MV-4-11 (cell line): Measurements from ENCODE around the gene RRP36.

Source experiments
- DNase-seq: peaks from one replicate; lab custom pipeline; 2025; lab: John Stamatoyannopoulos, UW

The RRP36 gene

GRCh38 chr6:43007126-43007525 lies 14.3 kb upstream of the RRP36 start:
- no peak for DNase-seq

DNA sequence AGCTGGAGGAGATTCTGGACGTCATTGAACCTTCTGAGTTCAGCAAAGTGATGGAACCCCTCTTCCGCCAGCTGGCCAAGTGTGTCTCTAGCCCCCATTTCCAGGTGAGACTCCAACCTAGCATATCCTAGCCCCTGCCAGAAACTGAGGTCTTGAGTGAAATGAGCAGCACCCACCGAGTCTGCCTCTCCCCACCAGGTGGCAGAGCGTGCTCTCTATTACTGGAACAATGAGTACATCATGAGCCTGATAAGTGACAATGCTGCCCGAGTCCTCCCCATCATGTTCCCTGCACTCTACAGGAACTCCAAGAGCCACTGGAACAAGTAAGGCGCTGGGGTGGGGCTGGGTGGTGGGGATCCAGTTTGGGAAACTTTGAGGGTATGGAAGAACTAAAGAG lies 12.3 kb upstream of the RRP36 start:
- DNase-seq, result peak; percentile 24

DNA sequence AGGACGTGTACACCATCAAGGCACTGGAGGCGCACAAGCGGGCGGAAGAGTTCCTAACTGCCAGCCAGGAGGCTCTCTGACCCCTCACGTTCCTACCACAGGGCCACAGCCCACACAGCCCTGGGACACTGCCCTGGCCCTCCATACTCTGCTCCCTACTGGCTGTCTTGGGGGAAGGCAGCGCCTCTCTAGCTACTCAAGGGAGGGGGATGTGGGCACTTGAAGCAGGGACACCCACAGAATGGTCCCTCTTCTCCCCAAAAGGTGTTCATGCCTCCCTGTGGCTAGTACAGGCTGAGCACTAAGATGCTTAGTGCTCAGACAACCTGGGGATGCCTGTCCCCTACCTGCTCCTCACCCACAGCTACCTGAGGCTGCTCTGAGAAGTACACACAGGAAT lies 10.2 kb upstream of the RRP36 start:
- DNase-seq, result no peak

DNA sequence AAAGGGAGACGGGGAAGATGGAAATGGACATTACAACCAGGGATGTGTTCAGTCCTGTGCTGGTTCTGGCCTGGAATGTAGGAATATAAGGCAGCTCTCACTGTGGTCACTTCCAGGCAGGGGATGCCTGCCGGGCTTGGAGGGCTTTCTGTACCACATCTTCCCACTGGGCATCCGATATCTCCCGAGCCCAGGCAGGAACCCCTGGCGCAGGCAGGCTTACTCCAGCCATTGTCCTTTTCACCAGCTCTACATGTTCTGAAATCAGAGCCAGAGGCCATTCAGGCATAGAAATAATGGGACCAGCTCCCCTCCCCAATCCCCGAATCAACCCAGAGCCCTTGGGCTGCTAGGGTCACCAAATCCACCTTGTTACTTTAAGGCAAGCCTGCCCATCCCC lies 9.1 kb upstream of the RRP36 start:
- no peak for DNase-seq

DNA sequence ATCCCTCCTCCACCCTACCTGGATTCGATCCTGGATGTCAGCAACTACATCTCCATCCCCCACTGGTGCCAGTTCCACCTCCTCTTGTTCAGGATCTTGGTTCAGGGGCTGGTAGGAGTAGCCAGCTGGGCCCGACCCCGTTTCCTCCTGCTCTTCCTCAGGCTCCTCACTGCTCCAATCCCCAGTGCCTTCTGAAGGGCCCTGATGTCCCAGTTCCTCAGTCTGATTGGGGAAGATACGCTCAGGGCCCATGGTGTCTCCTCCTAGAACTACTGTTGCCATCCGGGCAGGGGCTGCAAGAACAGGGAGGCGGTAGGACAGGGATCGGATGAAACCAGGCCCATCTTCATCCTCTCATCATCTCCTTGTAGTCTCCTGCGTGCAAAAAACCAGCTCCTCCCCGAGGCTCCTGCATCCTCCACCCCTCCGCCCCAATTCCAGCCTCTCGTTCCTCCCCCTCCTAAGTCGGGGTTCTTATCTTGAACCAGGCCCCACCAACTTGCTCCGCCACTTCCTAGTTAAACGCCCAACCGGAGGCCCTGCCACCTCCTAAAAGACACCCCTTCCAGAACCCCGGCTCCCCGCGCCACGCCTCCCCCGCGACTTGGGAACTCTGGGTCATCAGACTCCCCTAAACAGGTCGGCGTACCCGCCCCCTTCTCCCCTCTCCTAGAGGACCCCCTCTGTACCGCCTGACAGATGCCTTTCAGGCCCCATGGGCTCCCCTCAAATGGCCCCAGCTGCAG lies 8.2 kb upstream of the RRP36 start:
- peak; percentile 48 for DNase-seq

DNA sequence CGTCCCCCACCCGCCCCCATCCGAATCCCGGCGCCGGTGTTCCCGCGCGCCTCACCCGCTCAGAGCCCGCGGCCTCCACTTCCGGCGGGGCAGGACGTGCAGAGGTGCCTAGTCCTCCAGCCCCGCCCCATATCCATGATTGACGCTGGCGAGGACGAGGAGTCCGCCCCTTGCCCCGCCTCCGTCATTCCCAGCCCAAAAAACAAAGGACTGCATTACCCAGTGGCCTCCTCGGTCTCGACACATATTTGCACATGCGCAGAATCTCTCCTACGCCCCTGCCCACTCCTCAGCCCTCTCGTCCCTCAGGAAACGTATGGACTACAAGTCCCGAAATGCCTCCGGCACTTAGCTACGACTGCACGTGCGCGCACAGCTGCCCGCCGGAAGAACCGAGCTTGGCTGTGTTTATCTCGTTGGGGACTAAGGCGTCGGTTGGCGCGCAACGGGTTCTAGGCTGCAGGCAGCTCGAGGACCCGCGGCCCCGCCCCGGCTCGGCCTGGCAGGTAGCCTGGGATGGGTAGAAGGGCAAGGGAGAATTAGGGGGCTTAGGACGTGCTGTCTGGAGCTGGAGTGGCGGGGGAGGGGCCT lies 7.5 kb upstream of the RRP36 start, which contains the start of the genes KLHDC3 and MEA1:
Gene KLHDC3 (plus strand): TSS at position 407 of the 591 bp plus-strand sequence. CDS start 2,944 bp downstream, outside the sequence.
Gene MEA1 (minus strand): TSS at position 104 of the 591 bp plus-strand sequence. CDS start 133 bp downstream, outside the sequence.
- DNase-seq, result peak; percentile 100

GRCh38 chr6:43014434-43014909 lies 7.0 kb upstream of the RRP36 start:
- no peak for DNase-seq

GRCh38 chr6:43016176-43016942 lies 5.1 kb upstream of the RRP36 start:
- DNase-seq, result no peak

DNA sequence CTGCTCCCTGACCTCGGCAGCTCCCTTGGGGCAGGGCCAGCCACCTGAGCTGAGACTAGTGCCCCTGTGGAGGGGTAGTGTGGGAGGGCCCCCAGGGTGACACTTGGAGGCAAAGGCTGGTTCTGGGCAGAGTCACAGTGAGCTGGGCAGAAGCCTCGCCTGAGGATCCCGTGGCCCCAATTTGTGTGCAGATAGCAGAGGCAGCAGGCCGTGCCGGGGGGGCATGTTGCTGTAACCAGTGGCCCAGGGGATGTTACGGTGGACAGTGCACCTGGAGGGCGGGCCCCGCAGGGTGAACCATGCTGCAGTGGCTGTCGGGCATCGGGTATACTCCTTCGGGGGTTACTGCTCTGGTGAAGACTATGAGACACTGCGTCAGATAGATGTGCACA lies 4.5 kb upstream of the RRP36 start:
- no peak for DNase-seq

- no peak for DNase-seq
Measured at GRCh38 chr6:43019152-43019551, 2.3 kb upstream of the RRP36 start.

GRCh38 chr6:43020052-43020705 lies 1.2 kb upstream of the RRP36 start:
- DNase-seq, result no peak

DNA sequence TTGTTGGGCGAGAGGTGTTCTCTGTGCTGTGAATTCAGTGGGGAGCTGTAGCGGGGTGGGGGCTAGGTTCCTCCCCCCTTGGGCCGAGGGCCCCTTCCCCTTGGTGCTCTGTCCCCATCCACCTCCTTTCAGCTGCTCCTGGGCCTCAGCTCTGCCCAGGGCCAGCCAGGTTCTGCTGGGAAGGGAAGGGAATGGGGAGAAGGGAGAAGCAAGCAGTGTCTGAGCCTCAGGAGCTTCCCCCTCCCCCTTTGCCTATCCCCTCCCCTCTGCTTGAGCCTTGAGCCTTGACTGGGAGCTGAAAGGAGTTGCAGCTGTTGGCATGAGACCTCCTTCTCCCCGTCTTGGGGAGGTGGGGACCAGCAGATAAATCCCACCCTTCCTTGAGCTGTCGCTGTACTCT lies 576 bp upstream of the RRP36 start:
- DNase-seq, result no peak

- no peak for DNase-seq
Measured at GRCh38 chr6:43024436-43024835, 3.0 kb downstream of the RRP36 start.

GRCh38 chr6:43026365-43026764 lies 4.9 kb downstream of the RRP36 start:
- DNase-seq, result no peak

GRCh38 chr6:43029120-43029519 lies 7.7 kb downstream of the RRP36 start:
- no peak for DNase-seq

DNA sequence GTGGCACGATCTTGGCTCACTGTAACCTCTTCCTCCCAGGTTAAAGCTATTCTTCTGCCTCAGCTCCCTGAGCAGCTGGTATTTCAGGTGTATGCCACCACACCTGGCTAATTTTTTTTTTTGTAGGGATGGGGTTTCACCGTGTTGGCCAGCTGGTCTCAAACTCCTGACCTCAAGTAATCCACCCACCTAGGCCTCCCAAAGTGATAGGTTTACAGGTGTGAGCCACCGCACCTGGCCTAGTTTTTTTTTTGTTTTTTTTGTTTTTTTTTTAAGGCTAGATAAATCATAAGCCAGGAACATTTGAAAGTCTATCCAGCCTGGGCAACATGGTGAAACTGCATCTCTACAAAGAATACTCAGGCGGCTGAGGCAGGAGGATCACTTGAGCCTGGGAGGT lies 10.9 kb downstream of the RRP36 start:
- no peak for DNase-seq

- DNase-seq, result no peak
Measured at GRCh38 chr6:43033496-43034189, 12.2 kb downstream of the RRP36 start.

GRCh38 chr6:43034190-43034525 lies 12.7 kb downstream of the RRP36 start:
- DNase-seq, result no peak

GRCh38 chr6:43035495-43036194 lies 14.2 kb downstream of the RRP36 start:
- no peak for DNase-seq

DNA sequence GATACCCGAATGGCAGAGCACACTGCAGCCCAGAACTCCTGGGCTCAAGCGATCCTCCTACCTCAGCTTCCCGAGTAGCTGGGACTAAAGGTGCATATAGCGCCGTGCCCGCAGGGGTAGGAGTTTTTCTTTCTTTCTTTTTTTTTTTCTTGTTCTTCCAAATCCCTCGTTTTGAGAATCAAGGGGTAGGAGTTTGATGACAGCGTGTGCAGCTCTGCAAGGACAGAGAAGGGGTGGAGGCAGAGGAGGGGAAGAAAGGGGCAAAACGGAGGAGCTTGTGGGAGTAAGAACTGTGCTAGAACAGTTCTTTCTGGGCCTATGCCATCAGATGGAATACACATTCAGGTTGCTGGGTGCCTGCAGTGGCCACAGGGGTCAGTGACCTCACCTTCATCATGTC lies 15.3 kb downstream of the RRP36 start:
- no peak for DNase-seq

GRCh38 chr6:43037197-43037596 lies 15.8 kb downstream of the RRP36 start:
- DNase-seq, result no peak
